Cerebellar nuclear complex (tissue), 1 donor: ENCODE data around the gene ADGRG4.

Experiments
- DNase-seq, 2 experiments: peaks; one replicate each; lab custom pipeline; 2025; lab: John Stamatoyannopoulos, UW

The ADGRG4 gene

DNA sequence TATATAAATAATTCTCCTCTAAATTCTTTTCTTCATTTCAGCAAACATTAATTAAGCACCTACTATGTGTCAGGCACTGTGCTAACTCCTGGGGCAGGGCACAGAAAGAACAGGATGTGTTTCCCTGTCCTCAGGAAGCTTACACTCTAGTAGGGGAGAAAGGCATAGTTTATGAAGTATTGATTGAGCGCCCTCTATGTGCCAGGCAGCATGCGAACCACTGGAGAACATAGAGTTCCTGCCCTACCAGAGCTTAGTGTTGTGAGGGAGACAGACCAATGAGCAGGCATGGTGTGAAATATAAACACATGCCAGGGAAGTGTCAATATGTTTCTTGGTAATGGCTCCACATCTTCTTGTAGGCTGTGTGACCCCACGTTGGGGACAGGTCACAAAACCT lies 3.7 kb downstream of the ADGRG4 start:
- no peak for DNase-seq

DNA sequence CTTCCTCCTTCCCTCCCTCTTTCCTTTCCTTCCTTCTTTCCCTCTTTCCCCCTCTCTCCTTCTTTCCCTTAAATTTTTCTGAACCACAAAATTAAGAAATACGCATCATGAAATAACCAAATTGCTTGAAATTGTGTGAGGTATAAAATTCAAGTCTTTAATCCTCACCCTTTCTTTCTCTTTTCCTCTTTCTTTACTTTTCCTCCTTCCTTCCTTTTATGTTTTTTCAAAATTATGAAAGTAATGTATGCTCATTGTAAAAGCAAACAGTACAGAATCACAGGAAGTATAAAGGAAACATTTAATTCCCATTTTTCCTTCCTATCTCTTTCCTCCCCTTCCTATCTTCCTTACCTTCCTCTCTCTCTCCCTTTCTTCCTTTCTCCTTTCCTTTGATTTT lies 5.4 kb downstream of the ADGRG4 start:
- DNase-seq: no peak

DNA sequence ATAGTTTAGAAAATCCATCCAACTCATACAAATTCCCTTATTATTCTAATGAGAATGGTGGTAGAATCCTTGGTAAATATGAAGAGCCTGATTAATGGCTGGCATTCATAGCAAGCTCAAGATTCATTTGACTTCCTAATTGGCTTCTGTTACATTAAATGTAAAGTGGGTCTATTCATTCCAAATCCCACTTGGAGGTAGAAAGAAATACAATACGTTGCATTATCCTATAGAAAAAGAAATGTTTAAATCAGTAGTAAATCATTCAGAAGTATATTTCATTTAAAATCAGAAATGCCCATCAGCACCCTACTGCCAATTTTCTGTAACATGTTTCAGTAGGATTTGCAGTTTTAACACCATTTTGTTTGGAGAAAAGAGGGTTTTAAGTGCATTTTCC lies 6.7 kb downstream of the ADGRG4 start:
- DNase-seq: no peak

DNA sequence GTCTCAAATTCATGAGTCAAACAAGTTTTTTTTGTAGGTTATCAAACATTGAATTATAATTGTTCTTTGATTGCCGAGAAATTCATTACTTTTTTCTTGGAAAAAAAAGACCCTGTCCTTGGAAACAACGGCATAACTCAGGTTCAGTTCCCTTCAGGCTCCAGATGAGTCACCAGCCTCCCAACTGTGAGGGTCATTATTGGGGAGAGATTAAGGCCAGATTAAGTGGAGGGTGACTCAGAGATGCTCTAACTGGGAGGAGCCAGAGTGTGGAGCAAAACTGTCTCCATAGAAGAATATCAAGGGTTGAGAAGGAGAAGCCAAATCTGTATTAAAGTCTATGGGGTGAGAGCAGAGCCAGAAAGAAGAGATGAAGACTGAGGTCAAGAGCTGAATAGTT lies 9.6 kb downstream of the ADGRG4 start:
- DNase-seq: no peak

DNA sequence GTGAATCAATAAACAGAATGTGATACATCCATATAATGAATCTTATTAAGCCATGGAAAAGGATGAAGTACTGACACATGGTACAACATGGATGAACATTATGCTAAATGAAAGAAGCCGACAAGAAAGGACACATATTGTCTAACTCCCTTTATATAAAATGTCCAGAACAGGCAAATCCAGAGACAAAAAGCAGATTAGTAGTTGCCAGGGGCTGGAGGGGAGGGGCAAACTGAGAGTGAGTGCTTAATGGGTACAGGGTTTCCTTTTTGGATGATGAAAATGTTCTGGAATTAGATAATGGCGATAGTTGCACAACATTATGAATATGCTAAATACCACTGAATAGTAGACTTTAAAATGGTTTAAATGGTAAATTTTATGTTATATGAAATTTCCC lies 17.4 kb downstream of the ADGRG4 start:
- no peak for DNase-seq

DNA sequence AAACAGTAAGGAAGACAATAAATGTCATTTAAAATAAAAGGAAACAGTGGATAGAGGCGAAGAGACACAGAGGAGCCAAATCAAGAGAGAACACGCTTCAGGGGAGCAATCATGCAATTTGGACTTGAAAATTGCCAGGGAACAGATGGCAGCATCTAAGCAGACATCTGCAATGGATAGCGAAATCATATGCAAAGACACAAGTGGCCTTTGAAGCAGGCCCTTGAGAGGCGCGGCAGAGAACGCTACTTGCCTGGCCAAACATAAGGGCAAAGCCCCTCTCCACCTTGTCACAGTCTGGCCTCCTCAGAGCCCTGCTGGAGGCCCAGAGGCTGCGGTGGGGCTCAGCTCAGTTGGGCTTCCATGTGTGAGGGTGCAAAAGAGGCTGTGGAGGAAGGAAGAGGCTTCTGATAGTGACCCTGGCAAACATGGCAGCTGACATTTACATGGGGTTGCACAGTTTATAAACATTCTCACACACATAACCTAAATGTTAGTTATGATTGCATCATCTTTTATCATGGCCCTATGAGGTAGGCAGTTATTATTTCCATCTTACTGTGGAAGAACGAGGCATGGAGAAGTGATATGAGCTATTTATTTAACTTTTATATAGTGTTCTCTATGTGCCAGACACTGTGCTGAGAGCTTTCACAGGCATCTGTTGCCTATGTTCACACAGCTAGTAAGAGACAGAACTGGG lies 18.3 kb downstream of the ADGRG4 start:
- no peak for DNase-seq

DNA sequence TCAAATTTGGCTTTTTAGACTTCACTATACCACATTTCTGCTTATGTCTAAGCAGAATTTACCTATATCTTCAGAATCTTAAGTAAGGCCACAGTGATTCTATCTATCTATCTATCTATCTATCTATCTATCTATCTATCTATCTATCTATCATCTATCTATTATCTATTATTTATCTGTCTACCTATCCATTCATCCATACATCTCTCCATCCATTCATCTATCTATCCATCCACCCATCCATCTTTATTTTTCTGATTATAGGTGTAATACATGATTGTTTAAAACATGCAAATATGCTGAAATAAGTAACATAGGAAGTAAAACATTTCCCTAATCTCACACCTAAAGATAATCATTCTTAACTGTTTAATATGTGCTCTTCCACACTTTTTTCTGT lies 18.8 kb downstream of the ADGRG4 start:
- no peak for DNase-seq

DNA sequence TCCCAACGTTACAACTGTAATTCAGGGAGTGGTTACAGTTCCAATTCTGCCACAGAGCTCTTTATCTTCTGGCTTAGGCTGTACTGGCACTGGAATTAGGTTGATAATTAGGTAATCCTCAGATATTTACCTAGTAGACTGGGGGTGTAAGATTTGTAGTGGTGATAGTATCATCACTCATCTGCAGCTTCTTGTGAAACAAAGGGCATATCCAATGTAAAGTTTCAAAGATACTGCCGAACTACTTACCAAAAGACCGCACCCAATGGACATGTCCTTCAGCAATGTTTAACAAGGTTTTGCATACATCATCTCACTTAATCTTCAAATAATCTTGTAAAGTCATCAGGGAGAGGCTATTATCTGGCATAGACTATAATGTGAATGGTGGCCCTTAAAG lies 20.8 kb downstream of the ADGRG4 start:
- DNase-seq: no peak

DNA sequence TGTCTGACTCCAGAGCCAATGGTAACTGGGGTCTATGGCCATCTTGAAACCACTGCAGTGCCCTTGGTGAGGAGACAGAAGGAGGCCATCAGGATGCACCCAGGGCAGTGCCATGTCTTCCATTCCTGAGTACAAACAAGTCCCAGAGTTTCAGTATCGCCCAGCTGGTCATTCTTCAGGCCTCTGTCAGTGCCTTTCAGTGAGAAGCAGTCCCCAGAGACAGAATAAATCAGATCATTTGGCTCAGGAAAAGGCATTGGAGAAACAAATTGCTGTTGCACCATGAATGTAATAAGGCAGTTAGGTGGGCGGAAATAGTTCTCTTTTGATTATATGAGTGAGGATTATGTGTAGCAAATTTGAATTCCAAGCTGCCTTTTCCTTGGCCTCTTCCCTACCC lies 21.3 kb downstream of the ADGRG4 start:
- DNase-seq: no peak

DNA sequence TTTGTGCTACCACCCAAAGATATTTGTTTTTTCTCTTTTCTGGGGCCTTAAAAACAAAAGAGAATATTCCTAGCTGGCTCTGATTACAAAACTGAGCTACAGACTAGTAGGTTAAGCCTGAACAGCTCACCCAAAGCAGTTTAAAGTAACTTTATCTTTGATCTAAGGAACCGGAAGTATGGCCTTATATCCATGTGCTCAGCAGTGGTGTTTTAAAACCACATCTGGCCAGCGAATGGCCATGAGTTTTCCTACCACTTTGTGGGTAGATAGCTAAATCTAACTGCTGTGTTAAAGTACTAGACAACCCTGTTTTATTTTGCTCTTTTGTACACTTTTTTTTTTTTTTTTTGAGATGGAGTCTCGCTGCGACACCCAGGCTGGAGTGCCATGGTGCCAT lies 24.6 kb downstream of the ADGRG4 start:
- no peak for DNase-seq

DNA sequence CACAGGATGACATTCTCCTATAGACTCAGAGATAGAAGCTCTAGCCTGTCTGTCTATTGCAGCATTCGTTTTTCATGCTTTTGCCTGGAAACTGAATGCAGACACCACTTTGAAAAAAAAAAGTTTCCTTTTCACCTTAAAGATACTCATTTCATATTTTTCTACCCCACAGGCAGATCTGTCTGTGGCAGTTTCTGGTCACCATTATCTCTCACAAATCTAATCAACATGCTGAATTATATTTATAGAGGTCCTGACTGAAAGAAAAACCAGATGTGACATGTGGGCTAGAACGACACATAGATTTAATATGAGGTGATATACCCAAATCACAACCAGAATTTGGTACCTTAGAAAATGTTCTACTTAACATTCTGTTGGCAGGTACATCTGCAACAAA lies 28.2 kb downstream of the ADGRG4 start:
- DNase-seq: no peak

DNA sequence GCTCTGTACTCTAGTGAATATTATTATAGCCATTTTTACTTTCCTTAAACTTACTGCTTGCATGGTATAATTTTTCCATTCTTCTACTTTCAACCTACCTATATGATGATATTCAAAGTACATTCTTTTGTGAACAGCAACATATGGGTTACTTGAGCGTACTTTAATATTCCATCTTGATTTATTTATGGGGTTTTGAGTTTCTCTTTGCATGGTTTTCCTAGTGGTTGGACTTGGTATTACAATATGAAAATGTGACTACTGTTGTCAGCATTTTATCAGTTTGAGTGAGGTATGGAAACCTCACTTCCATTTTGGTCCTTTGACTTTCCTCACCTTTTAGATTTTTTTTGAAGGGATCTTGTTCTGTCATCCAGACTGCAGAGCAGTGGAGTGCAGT lies 35.9 kb downstream of the ADGRG4 start:
- DNase-seq: no peak

DNA sequence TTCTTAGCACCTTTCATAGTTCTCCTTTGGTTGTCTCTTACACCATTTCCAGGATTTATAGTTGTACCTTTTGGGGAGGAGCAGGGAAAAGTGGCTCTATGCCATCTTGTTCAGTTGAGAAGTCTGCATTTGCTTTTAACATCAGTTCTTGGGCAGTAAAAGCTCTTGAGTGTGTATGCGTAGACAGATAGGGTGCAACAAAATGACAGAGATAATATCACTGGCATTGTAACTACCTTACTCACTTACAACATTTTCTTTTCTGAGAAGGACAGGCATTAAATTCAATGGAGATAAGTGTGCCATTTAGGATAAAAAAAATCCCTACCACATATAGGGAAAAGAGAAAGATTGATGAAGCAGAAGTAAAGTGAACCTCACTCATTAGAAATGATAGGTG lies 38.9 kb downstream of the ADGRG4 start:
- DNase-seq: no peak

DNA sequence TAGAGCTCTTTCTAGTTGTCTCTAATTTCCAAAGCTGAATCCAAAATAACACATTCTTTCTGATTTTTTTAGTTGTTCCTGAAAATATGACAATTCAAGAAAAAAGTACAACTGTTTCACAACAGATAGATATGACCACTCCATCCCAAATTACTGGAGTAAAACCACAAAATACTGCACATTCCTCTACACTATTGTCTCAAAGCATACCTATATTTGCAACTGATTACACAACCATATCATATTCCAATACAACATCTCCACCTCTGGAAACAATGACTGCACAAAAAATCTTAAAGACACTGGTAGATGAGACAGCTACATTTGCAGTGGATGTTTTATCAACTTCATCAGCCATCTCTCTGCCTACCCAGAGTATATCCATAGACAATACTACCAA lies 43.6 kb downstream of the ADGRG4 start:
- no peak for DNase-seq

DNA sequence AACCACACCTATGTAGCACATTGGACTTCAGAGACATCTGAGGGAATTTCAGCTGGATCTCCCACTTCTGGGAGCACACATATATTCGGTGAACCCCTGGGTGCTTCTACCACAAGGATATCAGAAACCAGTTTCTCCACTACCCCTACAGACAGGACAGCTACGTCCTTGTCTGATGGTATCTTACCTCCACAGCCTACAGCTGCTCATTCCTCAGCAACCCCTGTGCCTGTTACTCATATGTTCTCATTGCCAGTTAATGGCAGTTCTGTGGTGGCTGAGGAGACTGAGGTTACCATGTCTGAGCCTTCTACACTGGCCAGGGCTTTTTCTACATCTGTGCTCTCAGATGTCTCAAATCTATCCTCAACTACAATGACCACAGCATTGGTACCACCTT lies 45.7 kb downstream of the ADGRG4 start:
- no peak for DNase-seq

DNA sequence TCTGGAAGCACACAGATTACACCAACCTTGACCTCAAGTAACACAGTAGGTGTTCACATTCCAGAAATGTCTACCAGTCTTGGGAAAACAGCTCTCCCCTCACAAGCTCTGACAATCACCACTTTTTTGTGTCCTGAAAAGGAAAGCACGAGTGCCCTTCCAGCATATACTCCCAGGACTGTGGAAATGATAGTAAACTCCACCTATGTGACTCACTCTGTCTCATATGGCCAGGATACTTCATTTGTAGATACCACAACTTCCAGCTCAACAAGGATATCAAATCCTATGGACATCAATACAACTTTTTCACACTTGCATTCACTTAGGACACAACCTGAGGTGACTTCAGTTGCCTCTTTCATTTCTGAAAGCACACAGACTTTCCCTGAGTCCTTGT lies 46.9 kb downstream of the ADGRG4 start:
- no peak for DNase-seq

DNA sequence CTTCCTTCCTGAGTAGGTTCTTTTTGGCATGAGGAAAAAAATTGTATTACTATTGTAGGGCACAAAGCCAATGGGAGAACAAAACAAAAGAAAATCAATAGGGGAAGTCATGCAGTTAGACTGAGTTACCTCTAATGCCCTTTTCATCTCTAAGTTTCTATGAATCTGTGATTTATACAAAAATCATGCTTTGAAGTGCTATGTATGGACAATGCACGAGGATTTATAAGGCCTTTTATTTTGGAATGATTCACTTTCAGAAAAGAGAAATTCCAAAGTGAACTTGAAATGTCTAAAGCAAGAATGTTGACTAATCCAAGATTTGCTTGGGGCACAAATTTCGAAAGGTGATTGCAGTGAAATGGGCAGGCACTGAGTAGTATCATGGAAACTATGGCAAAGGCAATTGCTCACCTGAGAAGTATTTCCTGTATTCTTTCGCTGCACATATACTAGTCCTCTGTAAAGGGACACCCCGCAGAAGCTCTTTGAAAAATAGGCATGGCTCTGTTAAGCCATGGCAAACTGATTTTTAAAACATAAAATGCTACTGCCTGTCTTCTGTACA lies 52.8 kb downstream of the ADGRG4 start:
- no peak for DNase-seq

DNA sequence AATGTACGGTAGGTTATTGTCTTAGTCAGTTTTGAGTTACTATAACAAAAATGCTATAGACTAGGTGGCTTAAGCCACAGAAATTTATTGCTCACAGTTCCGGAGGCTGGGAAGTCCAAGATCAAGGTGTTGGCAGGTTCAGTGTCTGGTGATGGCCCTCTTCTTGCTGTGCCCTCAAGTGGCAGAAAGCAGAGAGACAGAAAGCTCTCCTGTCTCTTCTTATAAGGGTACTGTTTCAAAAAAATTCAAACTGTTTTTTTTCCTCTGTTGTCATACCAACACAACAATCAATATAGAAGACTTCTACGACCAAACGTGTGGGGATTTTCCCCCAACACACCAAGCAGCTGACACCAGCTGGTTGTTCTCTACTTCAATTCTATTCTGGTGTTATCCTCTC lies 53.4 kb downstream of the ADGRG4 start:
- no peak for DNase-seq

DNA sequence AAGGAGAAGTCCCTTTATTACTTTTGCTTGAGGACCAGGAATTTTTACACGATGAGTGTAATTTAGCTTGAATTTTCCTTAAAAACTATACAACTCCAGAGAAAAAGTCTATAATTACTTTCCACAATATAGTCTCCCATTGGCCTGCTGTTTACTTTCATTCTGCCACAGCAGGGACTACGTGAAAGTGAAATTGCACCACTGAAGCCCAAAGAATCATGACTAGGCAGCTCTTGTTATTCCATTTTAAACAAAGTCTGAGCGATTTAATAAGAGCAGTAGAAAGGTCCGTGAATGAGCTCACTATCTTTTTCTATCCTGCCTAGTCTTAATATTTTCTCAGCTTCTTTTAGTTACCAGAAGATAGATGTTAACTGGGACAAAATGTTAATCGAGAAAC lies 68.6 kb downstream of the ADGRG4 start:
- no peak for DNase-seq

DNA sequence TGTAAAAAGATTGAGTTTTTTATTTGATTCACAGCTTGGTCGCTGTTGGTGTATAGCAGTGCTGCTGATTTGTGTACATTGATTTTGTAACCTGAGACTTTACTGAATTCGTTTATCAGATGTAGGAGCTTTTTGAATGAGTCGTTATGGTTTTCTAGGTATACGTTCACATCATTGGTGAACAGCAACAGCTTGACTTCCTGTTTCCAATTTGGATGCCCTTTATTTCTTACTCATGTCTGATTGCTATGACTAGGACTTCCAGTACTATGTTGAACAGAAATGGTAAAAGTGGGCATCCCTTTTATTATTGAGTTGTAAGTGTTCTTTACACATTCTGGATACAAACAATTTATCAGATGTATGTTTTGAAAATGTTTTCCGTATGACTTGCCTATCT lies 76.0 kb downstream of the ADGRG4 start:
- DNase-seq: no peak

DNA sequence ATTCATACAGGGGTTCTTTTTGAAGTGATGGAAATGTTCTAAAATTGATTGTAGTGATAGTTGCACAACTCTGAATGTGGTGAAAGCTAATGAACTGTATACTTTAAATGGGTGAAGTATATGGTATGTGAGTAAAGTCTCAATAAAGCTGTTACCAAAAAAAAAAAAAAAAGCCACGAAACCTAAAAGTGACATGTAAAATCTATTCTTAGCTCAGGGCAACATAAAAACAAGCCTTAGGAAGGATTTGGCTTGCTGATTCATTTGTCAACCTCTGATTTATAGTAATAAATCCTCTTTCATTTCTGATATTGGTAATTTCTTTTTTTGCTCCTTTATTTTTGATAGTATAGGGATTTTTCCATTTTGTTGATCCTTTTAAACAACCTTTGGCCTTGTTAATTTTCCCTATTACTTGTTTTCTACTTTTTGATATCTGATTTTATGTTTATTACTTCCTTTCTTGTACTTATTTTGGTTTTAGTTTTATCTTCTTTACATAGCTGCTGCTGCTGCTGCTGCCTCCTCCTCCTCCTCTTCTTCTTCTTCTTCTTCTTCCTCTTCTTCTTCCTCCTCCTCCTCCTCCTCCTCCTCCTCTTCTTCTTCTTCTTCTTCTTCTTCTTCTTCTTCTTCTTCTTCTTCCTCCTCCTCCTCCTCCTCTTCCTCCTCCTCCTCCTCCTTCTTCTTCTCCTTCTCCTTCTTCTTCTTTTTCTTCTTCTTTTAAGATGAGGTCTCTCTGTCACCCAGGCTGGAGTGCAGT lies 79.4 kb downstream of the ADGRG4 start:
- no peak for DNase-seq

DNA sequence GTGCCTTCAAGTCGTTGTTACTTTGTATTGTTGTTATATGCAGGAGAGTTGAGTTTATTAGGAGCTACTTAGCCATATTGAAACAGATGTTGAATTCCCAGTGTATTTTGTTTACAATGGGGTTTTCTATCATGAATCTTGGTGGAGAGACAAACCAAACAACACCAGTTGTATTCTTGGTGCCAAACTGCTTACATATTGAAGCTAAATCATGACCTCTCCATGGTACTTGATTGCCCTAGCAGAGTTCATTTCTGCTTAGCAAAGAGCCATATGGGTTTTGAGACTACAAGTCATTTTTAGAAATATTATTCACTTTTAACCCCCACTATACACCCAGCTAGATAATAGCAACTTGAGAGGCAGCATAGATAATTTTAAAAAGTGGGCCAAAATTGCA lies 85.4 kb downstream of the ADGRG4 start:
- no peak for DNase-seq

DNA sequence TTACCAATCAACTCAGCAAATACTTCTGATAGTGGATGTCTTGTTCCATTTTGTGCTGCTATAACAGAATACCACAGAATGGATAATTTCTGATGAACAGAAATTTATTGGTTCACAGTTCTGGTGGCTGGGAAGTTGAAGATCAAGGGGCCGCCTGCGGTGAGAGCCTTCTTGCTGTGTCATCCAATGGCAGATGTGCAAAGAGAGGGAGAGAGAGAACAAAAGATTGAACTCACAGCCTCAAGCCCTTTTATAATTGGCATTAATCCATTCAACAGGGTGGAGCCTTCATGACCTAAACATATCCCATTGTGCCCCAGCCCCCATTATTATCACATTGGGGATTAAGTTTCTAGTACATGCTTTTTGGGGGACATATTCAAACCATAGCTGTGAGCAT lies 86.1 kb downstream of the ADGRG4 start:
- no peak for DNase-seq
